ENCODE data around the gene CAMKMT. TPM values are rescaled to one million over a fixed set of nuclear protein-coding genes. Genes with fewer than 3 reads are reported as not detected.

Gene CAMKMT
- total RNA-seq, 1 experiment from 2014 or later = 17.4 TPM

DNA sequence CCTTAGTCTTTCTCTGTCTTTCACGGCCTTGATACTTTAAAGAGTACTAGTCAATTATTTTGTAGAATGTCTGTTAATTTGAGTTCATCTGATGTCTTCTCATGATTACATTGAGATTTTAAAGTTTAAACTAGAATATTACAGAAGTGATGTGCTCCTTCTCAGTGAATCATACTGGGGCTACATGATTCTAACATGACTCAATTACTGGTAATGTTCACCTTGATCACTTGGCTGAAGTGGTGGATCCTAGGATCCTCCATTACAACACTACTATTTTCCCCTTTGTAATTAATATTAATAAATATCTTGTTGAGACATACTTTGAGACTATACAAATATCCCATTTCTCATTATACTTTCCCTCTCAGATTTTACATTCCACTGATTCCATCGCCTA, 148.5 kb downstream of the CAMKMT start:
- Histone ChIP-seq H2BK12ac (ENCODE audit: insufficient read length, low read depth, low read length) (no peak overlapping the region), H3T11ph (ENCODE audit: low read length) (no peak overlapping the region), H4K91ac (ENCODE audit: insufficient read length, low read depth, low read length) (no peak overlapping the region), H3K18ac (ENCODE audit: insufficient read length, low read depth, low read length) (no peak overlapping the region), H3K79me1 (ENCODE audit: insufficient read depth, low read depth, low read length, poor library complexity, severe bottlenecking) (no peaks in the 10 kb centered on the region), H2AK5ac (ENCODE audit: insufficient read length, low read length) (no peak overlapping the region), H3K27ac (ENCODE audit: insufficient read length, low read depth, low read length) (no peak overlapping the region), H3K4me2 (ENCODE audit: insufficient read depth, insufficient read length, low read length) (no peak overlapping the region), H3K9me3 (ENCODE audit: control insufficient read depth, low read depth, low read length) (no peaks in the 10 kb centered on the region), H2BK15ac (ENCODE audit: low read depth, low read length) (no peak overlapping the region), H3K4me1 (ENCODE audit: insufficient read depth, low read length) (peaks cover 2% of the 10 kb centered on the region; the same call in 1 of the 2 replicates), H2BK120ac (ENCODE audit: low read depth, low read length, poor library complexity, severe bottlenecking) (no peak overlapping the region), H4K20me1 (ENCODE audit: control insufficient read depth, insufficient read depth, insufficient read length) (no peaks in the 10 kb centered on the region), H3K27me3 (ENCODE audit: insufficient read depth, low read length) (no peaks in the 10 kb centered on the region), H2BK5ac (ENCODE audit: insufficient read length, low read length) (no peak overlapping the region), H3K9ac (ENCODE audit: extremely low read depth, insufficient read length, low read length) (no peak overlapping the region), H3K23ac (ENCODE audit: insufficient read length, low read depth, low read length) (no peak overlapping the region), H3K56ac (ENCODE audit: insufficient read length, low read depth, low read length) (no peak overlapping the region), H3K14ac (ENCODE audit: insufficient read depth, low read length) (no peak overlapping the region), H4K5ac (ENCODE audit: insufficient read length, low read depth, low read length) (no peak overlapping the region), H2AFZ (ENCODE audit: low read length) (no peak overlapping the region), H4K8ac (replicated peaks; ENCODE audit: insufficient read length, low read depth, low read length) (no peak overlapping the region), H3K79me2 (ENCODE audit: insufficient read depth, low read length) (no peaks in the 10 kb centered on the region; the same call in 1 of the 2 replicates), H2BK20ac (ENCODE audit: low read depth, low read length, poor library complexity, severe bottlenecking) (no peak overlapping the region), H3K4ac (ENCODE audit: low read depth, low read length) (no peak overlapping the region), H3K23me2 (ENCODE audit: insufficient read length, low read depth, low read length, poor library complexity, severe bottlenecking) (no peaks in the 10 kb centered on the region)
- Mint-ChIP-seq H3K27ac (no peak overlapping the region), H3K4me3 (no peak overlapping the region; a peak in 1 of 5 replicates), H3K36me3 (ENCODE audit: insufficient read depth in 1 of 3, low read depth in 3 of 3) (peaks cover 0 to 2% (median 2%) of the 10 kb centered on the region in 3 experiments; a peak in 1 of 7 replicates), H3K9me3 (no peaks in the 10 kb centered on the region), H3K27me3 (ENCODE audit: low read depth) (no peaks in the 10 kb centered on the region), H3K4me1 (peaks cover 24 to 28% of the 10 kb centered on the region in 2 experiments)
- TF ChIP-seq, protein P1, sequence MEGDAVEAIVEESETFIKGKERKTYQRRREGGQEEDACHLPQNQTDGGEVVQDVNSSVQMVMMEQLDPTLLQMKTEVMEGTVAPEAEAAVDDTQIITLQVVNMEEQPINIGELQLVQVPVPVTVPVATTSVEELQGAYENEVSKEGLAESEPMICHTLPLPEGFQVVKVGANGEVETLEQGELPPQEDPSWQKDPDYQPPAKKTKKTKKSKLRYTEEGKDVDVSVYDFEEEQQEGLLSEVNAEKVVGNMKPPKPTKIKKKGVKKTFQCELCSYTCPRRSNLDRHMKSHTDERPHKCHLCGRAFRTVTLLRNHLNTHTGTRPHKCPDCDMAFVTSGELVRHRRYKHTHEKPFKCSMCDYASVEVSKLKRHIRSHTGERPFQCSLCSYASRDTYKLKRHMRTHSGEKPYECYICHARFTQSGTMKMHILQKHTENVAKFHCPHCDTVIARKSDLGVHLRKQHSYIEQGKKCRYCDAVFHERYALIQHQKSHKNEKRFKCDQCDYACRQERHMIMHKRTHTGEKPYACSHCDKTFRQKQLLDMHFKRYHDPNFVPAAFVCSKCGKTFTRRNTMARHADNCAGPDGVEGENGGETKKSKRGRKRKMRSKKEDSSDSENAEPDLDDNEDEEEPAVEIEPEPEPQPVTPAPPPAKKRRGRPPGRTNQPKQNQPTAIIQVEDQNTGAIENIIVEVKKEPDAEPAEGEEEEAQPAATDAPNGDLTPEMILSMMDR (conservative IDR thresholded peaks at IDR 0.05) = no peak
- 100% methylated on average over 1 of the region's 2 CpGs for WGBS (ENCODE audit: extremely low coverage, insufficient read length, low lambda C conversion rate)
- no peak for DNase-seq

Measured in H9 (cell line).